Measurements from ENCODE around the gene SMIM13.

Gene SMIM13

GRCh38 chr6:11144393-11144851, 50.8 kb downstream of the SMIM13 start:
- TF ChIP-seq, protein P1, sequence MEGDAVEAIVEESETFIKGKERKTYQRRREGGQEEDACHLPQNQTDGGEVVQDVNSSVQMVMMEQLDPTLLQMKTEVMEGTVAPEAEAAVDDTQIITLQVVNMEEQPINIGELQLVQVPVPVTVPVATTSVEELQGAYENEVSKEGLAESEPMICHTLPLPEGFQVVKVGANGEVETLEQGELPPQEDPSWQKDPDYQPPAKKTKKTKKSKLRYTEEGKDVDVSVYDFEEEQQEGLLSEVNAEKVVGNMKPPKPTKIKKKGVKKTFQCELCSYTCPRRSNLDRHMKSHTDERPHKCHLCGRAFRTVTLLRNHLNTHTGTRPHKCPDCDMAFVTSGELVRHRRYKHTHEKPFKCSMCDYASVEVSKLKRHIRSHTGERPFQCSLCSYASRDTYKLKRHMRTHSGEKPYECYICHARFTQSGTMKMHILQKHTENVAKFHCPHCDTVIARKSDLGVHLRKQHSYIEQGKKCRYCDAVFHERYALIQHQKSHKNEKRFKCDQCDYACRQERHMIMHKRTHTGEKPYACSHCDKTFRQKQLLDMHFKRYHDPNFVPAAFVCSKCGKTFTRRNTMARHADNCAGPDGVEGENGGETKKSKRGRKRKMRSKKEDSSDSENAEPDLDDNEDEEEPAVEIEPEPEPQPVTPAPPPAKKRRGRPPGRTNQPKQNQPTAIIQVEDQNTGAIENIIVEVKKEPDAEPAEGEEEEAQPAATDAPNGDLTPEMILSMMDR (IDR thresholded peaks at IDR 0.05; ENCODE audit: low read depth, low read length) = peak; percentile 88
- no peak for TF ChIP-seq EZH2phosphoT487 (IDR thresholded peaks at IDR 0.05; ENCODE audit: low read depth)
- no peak overlapping the region for H3K9ac ChIP-seq (ENCODE audit: low read length)
- no peak overlapping the region for H3K4me3 ChIP-seq (ENCODE audit: low read length)
- H2AFZ ChIP-seq (ENCODE audit: low read depth, low read length) = no peak overlapping the region
- H4K20me1 ChIP-seq (ENCODE audit: insufficient read depth, low read length) = no peaks in the 10 kb centered on the region
- no peaks in the 10 kb centered on the region for H3K27me3 ChIP-seq (ENCODE audit: low read depth, low read length)
- no peaks in the 10 kb centered on the region for H3K36me3 ChIP-seq (replicated peaks; ENCODE audit: low read depth, low read length)
- H3K79me2 ChIP-seq (ENCODE audit: low read length) = no peaks in the 10 kb centered on the region
- no peak overlapping the region for H3K27ac ChIP-seq (ENCODE audit: low read length)
- peaks cover 20% of the 10 kb centered on the region for H3K4me1 ChIP-seq (ENCODE audit: low read length)
- H3K4me2 ChIP-seq (ENCODE audit: low read length) = 0 out of 2 replicates have a peak overlapping the region, but pooled peaks have one; percentile 29
- no peaks in the 10 kb centered on the region for H3K9me3 ChIP-seq (ENCODE audit: insufficient read depth, low read length)

DNA sequence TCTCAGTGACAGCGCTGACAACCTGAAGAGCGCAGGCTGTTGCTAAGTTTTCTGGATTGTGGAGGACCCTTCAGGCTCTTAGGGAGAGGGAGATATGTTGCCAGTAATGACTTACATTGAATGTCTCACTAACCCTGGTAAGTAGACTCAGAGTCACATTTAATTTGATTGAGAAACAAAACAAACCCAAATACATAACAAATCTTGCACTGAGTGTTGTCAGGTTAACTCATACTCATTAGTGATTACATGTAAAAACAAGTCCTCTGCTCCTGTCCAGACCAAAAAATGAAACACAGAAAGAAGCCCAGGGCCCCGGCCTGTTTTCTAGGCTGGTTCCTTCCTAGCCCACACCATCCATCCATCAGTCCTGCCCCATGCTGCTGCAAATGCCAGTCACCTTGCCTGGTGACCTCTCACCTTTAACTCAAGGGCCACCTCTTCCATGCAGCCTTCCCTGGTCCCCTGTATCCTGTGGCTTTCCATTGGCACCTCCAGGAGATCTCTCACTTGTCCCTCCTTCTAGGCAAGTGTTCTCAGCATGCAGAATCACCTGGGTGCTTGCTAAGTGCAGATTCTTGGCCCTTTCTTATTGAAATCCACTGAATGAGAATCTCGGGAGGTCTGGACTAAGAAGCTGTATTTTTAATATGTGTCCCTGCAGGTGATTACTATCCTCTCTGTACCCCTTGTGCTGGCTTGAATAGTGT, 52.6 kb downstream of the SMIM13 start:
- no peaks in the 10 kb centered on the region for H4K20me1 ChIP-seq (ENCODE audit: insufficient read depth, low read length)
- H3K4me1 ChIP-seq (ENCODE audit: low read length) = peaks cover 8% of the 10 kb centered on the region
- no peaks in the 10 kb centered on the region for H3K36me3 ChIP-seq (replicated peaks; ENCODE audit: low read depth, low read length)
- no peaks in the 10 kb centered on the region for H3K79me2 ChIP-seq (ENCODE audit: low read length)
- H3K4me3 ChIP-seq (ENCODE audit: low read length) = no peak overlapping the region
- H3K27me3 ChIP-seq (ENCODE audit: low read depth, low read length) = no peaks in the 10 kb centered on the region
- no peak overlapping the region for H3K27ac ChIP-seq (ENCODE audit: low read length)
- H3K9ac ChIP-seq (ENCODE audit: low read length) = no peak overlapping the region
- TF ChIP-seq, protein P1 (IDR thresholded peaks at IDR 0.05; ENCODE audit: low read depth, low read length) = no peak
- TF ChIP-seq EZH2phosphoT487 (IDR thresholded peaks at IDR 0.05; ENCODE audit: low read depth) = no peak
- H2AFZ ChIP-seq (ENCODE audit: low read depth, low read length) = no peak overlapping the region
- H3K9me3 ChIP-seq (ENCODE audit: insufficient read depth, low read length) = no peaks in the 10 kb centered on the region
- no peak overlapping the region for H3K4me2 ChIP-seq (ENCODE audit: low read length)

DNA sequence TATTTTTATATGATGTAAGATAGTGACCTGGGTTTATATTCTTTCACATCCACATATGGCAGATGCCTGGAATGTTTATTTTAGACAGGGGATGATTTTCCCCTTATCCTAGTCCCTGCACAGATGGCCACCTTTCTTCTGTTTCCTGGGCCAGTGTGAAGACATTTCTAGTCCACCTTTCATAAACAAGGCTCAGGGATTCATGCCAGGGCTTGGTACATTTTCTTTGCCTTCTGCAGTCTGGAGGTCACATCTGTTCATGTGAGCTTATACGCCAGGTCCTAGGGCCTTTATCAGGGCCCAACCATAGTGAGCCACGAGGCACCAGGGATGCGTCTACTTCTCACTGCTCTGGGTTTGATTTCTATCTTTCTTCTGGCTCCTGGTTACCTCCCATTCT, 55.9 kb downstream of the SMIM13 start:
- Histone ChIP-seq H3K27ac (ENCODE audit: low read length) (no peak overlapping the region), H3K4me2 (ENCODE audit: low read length) (no peak overlapping the region), H3K9me3 (ENCODE audit: insufficient read depth, low read length) (no peaks in the 10 kb centered on the region), H3K4me1 (ENCODE audit: low read length) (peaks cover 2% of the 10 kb centered on the region), H3K27me3 (ENCODE audit: low read depth, low read length) (no peaks in the 10 kb centered on the region), H3K4me3 (ENCODE audit: low read length) (no peak overlapping the region), H4K20me1 (ENCODE audit: insufficient read depth, low read length) (no peaks in the 10 kb centered on the region), H2AFZ (ENCODE audit: low read depth, low read length) (no peak overlapping the region), H3K9ac (ENCODE audit: low read length) (no peak overlapping the region), H3K36me3 (replicated peaks; ENCODE audit: low read depth, low read length) (no peaks in the 10 kb centered on the region), H3K79me2 (ENCODE audit: low read length) (no peaks in the 10 kb centered on the region)
- TF ChIP-seq, protein P1 (IDR thresholded peaks at IDR 0.05; ENCODE audit: low read depth, low read length) = no peak
- TF ChIP-seq EZH2phosphoT487 (IDR thresholded peaks at IDR 0.05; ENCODE audit: low read depth) = no peak

DNA sequence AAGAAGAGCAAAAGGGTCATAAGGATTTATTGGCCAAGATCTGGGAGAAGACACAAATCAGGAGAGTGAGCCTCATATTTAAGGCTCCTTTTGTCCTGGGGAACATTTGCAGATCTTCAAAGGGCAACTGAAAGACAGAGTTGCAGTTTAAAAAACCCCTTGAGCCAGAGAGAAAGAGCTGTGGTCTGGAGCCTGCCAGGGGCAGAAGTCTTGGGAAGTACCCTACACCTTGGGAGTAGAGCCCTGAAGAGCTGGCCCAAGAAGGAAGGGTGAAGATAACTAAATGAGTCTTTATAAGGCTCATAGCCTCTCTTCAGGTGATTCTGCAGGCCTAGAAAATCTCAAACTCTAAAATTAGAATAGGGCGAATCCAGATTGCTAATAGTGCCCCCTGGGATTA, 57.9 kb downstream of the SMIM13 start:
- Histone ChIP-seq H3K27me3 (ENCODE audit: low read depth, low read length) (no peaks in the 10 kb centered on the region), H3K4me2 (ENCODE audit: low read length) (no peak overlapping the region), H4K20me1 (ENCODE audit: insufficient read depth, low read length) (no peaks in the 10 kb centered on the region), H3K4me1 (ENCODE audit: low read length) (no peaks in the 10 kb centered on the region), H3K4me3 (ENCODE audit: low read length) (no peak overlapping the region), H3K9ac (ENCODE audit: low read length) (no peak overlapping the region), H3K9me3 (ENCODE audit: insufficient read depth, low read length) (no peaks in the 10 kb centered on the region), H3K79me2 (ENCODE audit: low read length) (no peaks in the 10 kb centered on the region), H3K27ac (ENCODE audit: low read length) (no peak overlapping the region), H3K36me3 (replicated peaks; ENCODE audit: low read depth, low read length) (no peaks in the 10 kb centered on the region), H2AFZ (ENCODE audit: low read depth, low read length) (no peak overlapping the region)
- TF ChIP-seq EZH2phosphoT487 (IDR thresholded peaks at IDR 0.05; ENCODE audit: low read depth) = no peak
- TF ChIP-seq, protein P1 (IDR thresholded peaks at IDR 0.05; ENCODE audit: low read depth, low read length) = no peak
